AG09309 (cell line): Measurements from ENCODE around the gene APOF.

ENCODE experiments used
- DNase-seq: peaks from one replicate; pipeline ENCODE4 v3.0.0-alpha.2; 2010; ENCODE audit warnings: low read depth
- H3K4me3 ChIP-seq: 2 replicates; pipeline ENCODE4 v1.5.1; 2011; ENCODE audit warnings: mild to moderate bottlenecking, low read depth, low read length, moderate library complexity; ENCODE audit not compliant: control insufficient read depth
- TF ChIP-seq, protein P1 (sequence below): IDR thresholded peaks from 2 replicates; pipeline ENCODE4 v1.5.1; 2011; ENCODE audit warnings: mild to moderate bottlenecking, low read depth, low read length, inconsistent platforms; ENCODE audit not compliant: insufficient read depth, control insufficient read depth; ENCODE audit errors: missing control alignments

APOF gene

DNA sequence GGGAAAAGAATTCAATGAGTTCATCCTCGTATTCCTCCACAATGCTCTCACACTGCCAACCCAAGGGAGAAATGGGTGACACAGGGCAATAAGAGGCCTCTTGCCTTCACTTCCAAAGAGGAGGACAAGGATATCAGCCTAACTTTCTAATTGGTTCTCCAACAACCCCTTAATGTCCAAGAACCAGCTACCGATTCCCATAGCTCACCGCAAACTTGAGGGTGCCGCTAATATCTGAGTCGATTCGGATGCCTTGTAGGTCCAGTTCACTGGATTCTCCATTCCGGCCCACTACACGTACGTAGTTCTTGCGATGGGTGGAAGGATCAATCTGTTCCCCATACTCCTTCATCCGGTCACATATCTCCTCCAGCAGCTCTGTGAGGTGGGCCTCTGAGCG is 51.7 kb downstream of the APOF start:
- H3K4me3 ChIP-seq = no peak overlapping the region
- no peak for DNase-seq
- TF ChIP-seq, protein P1, sequence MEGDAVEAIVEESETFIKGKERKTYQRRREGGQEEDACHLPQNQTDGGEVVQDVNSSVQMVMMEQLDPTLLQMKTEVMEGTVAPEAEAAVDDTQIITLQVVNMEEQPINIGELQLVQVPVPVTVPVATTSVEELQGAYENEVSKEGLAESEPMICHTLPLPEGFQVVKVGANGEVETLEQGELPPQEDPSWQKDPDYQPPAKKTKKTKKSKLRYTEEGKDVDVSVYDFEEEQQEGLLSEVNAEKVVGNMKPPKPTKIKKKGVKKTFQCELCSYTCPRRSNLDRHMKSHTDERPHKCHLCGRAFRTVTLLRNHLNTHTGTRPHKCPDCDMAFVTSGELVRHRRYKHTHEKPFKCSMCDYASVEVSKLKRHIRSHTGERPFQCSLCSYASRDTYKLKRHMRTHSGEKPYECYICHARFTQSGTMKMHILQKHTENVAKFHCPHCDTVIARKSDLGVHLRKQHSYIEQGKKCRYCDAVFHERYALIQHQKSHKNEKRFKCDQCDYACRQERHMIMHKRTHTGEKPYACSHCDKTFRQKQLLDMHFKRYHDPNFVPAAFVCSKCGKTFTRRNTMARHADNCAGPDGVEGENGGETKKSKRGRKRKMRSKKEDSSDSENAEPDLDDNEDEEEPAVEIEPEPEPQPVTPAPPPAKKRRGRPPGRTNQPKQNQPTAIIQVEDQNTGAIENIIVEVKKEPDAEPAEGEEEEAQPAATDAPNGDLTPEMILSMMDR = no peak
